ENCODE results near the gene LMBR1. TPM values are rescaled to one million over a fixed set of nuclear protein-coding genes. Genes with fewer than 3 reads are reported as not detected.
"Not testable (repeated sequence)": the region's sequence is repeated elsewhere in the genome, so short reads cannot be mapped to it uniquely, and the experiment has no call there.

LMBR1 gene
- total RNA-seq, 1 experiment from 2014 or later: 47.2 TPM

DNA sequence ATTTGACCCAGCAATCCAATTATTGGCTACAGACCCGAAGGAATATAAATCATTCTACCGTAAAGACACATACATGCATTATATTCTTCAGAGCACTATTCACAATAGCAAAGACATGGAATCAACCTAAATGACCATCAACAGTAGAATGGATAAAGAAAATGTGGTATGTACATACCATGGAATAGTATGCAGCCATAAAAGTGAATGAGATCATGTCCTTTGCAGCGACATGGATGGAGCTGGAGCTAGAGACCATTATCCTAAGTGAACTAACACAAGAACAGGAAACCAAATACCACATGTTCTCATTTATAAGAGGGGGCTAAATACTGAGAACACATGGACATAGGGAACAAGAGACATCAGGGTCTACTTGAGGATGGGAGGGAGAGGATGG lies 44.0 kb downstream of the LMBR1 start:
- DNase-seq (ENCODE audit: low spot score): no peak

GRCh38 chr7:156845379-156846101 lies 47.4 kb downstream of the LMBR1 start:
- DNase-seq (ENCODE audit: low spot score): no peak

GRCh38 chr7:156843582-156843981 lies 49.4 kb downstream of the LMBR1 start:
- not testable (repeated sequence) for DNase-seq (ENCODE audit: low spot score)

GRCh38 chr7:156843157-156843556 lies 49.8 kb downstream of the LMBR1 start:
- no peak for DNase-seq (ENCODE audit: low spot score)

- no peak for DNase-seq (ENCODE audit: low spot score)
These were observed 50.2 kb downstream of the LMBR1 start for GRCh38 chr7:156842740-156843140.

DNA sequence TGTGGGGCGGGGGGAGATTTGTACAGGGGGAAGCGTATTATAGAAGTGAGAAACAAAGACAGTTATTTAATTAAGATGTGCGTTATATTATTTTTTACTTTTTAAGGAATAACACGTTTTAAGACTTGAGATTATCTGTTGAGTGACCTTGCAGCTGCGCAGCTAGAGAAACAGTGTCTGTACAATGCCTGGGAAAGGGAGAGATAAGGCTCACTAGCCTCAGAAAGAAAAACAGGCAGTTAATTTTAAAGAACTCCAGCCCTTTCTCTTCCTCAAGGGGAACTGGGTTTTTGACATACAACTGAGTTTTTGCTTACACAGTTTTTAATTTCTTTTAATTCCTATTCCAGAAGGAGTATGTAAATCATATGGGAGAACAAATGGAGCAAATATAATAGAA lies 50.7 kb downstream of the LMBR1 start:
- no peak for DNase-seq (ENCODE audit: low spot score)

- no peak for DNase-seq (ENCODE audit: low spot score)
These were observed 51.5 kb downstream of the LMBR1 start for GRCh38 chr7:156841497-156841896.

DNA sequence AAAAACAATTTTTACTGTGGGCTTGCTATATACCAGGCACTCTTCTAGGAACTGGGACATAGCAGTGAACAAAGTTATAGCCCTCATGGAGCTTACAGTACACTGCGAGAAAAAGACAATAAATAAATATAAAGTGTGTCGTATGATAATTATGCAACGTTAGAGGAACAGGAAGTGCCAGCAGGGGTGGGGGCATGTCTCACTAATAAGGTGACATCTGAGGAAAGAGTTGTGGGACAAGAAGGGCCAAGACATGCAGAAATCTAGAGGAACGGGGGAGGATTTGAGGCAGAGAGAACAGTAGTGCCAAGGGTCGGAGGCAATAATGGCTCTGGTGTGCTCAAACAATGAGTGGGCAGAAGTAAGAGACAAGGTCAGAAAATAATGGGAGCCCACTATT lies 52.8 kb downstream of the LMBR1 start:
- DNase-seq (ENCODE audit: low spot score): no peak

- DNase-seq (ENCODE audit: low spot score): peak; percentile 8
These were observed 56.5 kb downstream of the LMBR1 start for GRCh38 chr7:156836443-156836842.

DNA sequence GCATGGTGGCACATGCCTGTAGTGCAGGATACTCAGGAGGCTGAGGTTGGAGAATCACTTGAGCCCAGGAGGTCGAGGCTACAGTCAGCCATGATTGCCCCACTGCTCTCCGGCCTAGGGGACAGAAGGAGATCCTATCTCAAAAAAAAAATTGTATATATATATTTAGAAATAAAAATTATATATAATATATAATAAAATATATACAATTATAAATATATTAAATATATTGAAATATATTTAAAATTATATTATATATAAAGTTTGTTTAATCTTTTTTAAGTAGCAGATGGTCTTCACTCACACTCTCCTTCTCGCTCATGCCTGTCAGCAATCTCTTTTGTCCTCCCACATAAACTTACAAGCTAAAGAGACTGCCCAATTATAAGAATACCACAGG lies 58.5 kb downstream of the LMBR1 start:
- no peak for DNase-seq (ENCODE audit: low spot score)

GRCh38 chr7:156833312-156833711 lies 59.7 kb downstream of the LMBR1 start:
- no peak for DNase-seq (ENCODE audit: low spot score)

- no peak for DNase-seq (ENCODE audit: low spot score)
These were observed 60.6 kb downstream of the LMBR1 start for GRCh38 chr7:156832195-156832877.

DNA sequence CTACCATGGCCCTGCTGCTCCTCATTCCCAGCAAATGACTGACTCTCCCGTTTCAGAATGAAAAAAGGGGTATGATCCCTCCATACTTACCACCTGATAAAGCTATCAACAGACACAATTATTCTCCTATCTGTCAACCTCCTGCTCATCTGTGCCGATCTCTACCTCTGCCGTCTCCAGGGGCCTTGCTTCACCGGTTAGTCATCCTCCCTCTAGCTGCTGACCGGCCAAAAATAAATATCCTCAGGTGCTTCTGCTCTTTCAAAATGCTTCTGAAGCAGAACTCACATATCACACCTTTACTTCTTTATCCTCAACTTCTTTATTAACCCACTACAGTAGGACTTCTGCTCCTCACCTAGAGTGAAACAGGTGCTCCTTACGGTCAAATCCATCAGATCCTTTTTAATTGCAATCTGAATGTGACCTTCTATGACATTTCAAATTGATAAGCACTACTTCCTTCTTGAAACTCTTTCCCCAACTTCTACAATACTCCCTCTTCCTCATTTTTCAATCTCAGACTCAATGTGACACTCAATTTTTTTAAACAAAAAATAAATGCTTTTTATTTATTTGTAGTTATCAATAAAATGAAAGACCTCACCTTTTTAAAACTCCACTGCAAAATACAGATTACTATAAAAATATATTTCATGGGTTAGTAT lies 63.2 kb downstream of the LMBR1 start:
- DNase-seq (ENCODE audit: low spot score): no peak

DNA sequence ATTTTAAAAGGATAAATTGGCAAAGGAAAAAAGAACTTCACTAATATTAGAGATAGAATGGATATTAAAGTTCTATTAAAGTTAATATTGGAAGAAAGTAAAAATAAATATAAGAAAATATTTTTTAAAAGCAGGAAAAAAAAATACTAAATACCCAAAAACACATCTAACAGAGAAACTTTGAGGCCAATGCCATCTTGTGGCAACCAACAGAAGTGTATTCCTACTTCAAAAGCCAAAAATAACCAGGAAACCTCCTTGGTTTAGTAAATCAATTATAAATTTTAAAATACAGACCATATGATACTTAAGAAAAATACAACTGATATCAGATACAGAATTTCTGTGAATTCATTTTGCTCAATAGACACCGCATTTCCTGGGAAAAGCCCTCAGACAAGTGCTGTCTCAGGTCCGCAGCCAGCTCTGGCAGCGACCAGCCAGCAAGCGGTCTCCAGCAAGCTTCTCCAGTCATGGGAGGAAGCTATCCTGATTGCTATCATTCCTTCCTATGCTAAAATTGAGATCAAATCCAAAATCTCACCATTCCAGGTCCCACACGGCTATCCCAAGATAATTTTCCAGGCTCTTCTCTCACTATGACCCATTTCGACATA lies 65.3 kb downstream of the LMBR1 start:
- DNase-seq (ENCODE audit: low spot score): no peak

- no peak for DNase-seq (ENCODE audit: low spot score)
These were observed 69.5 kb downstream of the LMBR1 start for GRCh38 chr7:156823435-156823834.

DNA sequence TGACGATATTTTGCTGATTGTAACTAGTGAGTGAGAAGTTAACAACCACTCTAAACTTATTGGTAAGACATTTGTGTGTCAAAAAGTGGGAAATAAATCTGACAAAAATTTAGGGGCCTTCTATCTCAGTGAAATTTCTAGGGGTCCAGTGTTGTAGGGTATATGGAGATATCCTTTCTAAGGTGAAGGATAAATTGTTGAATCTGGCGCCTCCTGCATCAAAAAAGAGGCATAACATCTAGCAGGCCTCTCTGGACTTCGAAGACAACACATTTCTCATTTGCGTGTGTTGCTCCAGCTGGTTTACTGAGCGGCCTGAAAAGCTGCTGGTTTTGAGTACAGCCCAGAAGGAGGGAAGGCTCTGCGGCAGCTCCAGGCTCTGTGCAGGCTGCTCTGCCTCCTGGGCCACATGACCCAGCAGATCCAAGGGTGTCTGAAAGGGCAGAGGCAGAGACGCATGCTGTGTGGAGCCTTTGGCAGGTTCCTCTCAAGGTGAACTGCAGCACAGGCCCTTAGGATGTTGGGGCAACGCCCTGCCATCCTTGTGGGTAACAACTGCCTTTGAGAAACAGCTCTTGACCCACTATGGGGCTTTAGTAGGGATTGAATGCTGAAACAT lies 72.4 kb downstream of the LMBR1 start:
- no peak for DNase-seq (ENCODE audit: low spot score)

DNA sequence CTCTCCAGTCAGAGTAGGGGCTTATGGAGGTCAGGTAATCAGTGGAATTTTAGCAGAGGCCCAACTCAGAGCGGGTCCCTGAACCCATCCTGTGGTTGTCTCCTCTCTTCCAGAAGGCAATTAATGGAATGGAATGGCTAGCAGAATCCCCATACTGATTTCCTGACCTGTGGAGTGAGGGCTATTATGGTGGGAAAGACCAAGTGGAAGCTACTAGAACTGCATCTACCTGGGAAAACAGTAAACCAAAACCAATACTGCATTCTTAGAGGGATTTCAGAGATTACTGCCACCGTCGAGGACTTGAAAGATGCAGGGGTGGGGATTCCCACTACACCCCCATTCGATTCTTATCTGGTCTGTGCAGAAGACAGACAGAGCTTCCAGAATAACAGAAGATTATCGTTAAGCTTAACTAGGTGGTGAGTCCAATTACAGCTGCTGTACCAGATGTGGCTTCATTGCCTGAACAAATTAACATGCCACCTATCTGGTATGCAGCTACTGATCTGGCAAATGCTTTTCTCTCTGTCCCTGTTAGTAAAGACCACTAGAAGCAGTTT lies 73.2 kb downstream of the LMBR1 start:
- no peak for DNase-seq (ENCODE audit: low spot score)

DNA sequence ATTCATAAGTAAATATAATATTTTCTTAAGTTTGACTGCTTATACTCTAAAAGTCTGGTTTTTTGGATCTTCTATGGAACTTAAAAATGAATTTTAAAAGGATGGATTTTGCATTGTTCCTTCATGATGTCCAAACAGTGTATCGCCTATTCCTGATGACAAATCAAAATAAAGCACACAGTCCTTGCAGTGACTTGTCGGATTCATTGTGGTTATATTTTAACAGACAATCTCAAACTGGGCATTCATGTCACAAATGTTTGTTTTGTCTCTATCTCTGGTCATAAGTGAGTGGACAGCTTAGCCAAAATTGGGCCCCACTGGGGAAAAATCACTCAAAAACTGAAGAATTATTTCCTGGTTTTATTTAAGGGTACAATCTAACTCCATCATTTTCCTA lies 74.8 kb downstream of the LMBR1 start:
- no peak for DNase-seq (ENCODE audit: low spot score)

DNA sequence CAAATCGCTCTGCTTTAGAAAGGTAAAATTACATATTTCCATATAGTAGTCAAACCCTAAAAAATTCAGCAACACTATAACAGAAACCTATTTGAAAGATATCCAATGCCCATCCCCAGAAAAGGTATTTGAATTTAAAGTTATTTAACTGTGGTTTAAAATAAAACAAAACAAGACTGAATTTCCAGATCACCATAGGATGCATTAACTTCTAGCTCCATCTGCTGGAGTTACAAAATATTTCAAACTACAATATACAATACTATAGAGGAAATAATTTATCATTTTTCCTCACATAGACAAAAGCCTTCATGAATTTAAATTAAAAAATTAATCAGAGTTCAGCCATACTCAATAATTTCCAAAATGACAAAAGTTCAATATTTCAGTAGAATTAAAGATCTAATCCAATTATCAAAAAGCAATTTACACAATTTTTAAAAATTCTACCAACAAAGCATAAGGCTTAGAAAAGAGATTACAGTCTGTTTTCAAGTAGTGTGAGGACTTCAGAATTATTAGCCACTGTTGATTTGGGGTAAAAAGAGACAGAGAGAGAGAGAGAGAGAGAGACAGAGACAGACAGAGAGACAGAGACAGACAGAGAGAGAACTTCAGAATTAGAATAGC lies 75.9 kb downstream of the LMBR1 start:
- no peak for DNase-seq (ENCODE audit: low spot score)

DNA sequence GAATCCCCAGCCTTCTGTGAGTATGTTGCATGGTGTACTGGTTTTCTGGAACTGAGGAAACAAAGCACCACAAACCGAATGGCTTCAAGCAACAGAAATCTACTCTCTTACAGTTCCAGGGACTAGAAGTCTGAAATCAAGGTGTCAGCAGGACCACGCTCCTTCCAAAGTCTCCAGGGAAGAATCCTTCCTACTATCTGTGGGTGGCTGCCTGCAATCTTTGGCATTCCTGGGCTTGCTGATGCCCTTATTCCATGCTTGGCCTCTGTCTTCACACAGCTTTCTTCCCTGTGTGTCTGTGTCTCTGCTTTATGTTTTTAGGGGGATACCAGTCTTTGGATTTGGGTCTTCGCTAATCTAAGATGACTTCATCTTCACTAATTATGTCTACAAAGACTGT lies 81.3 kb downstream of the LMBR1 start:
- no peak for DNase-seq (ENCODE audit: low spot score)

- DNase-seq (ENCODE audit: low spot score): not testable (repeated sequence)
These were observed 89.3 kb downstream of the LMBR1 start for GRCh38 chr7:156803656-156804055.

All from A172 (cell line).